Rectal smooth muscle tissue (tissue), 1 donor: Measurements from ENCODE around the gene TEK.
A peak's percentile ranks its signal among the peaks of the same experiment; 100 is the strongest.

Experiments used
- H3K27ac ChIP-seq: one replicate; pipeline ENCODE4 v1.7.0; 2013; ENCODE audit warnings: low read depth, low read length, inconsistent platforms
- H3K27me3 ChIP-seq: one replicate; pipeline ENCODE4 v1.7.0; 2013; ENCODE audit warnings: low read length; ENCODE audit not compliant: control insufficient read depth, insufficient read depth
- H3K36me3 ChIP-seq: one replicate; pipeline ENCODE4 v1.7.0; 2013; ENCODE audit warnings: low read length; ENCODE audit not compliant: control insufficient read depth, insufficient read depth
- H3K4me1 ChIP-seq: one replicate; pipeline ENCODE4 v1.7.0; 2013; ENCODE audit warnings: low read length; ENCODE audit not compliant: control insufficient read depth, insufficient read depth
- H3K4me3 ChIP-seq: one replicate; pipeline ENCODE4 v1.7.0; 2013; ENCODE audit warnings: low read length
- H3K9ac ChIP-seq: one replicate; pipeline ENCODE4 v1.7.0; 2013; ENCODE audit warnings: low read length

TEK gene

GRCh38 chr9:27276193-27277030 lies 167.4 kb downstream of the TEK start:
- Histone ChIP-seq H3K27ac (no peak overlapping the region), H3K36me3 (no peaks in the 10 kb centered on the region), H3K9ac (no peak overlapping the region), H3K4me3 (peak overlapping the region; percentile 0), H3K4me1 (no peaks in the 10 kb centered on the region), H3K27me3 (no peaks in the 10 kb centered on the region)

GRCh38 chr9:27278374-27278773 lies 169.3 kb downstream of the TEK start:
- Histone ChIP-seq H3K27ac (no peak overlapping the region), H3K27me3 (no peaks in the 10 kb centered on the region), H3K4me3 (no peak overlapping the region), H3K36me3 (no peaks in the 10 kb centered on the region), H3K4me1 (no peaks in the 10 kb centered on the region), H3K9ac (no peak overlapping the region)

GRCh38 chr9:27279611-27280010 lies 170.6 kb downstream of the TEK start:
- H3K4me1 ChIP-seq, result no peaks in the 10 kb centered on the region
- H3K27me3 ChIP-seq, result no peaks in the 10 kb centered on the region
- H3K4me3 ChIP-seq, result no peak overlapping the region
- no peak overlapping the region for H3K9ac ChIP-seq
- no peak overlapping the region for H3K27ac ChIP-seq
- H3K36me3 ChIP-seq, result no peaks in the 10 kb centered on the region
